Gastroesophageal sphincter (tissue), 3 donors: ENCODE data around the gene RNF123.
"Not testable (repeated sequence)": the region's sequence is repeated elsewhere in the genome, so short reads cannot be mapped to it uniquely, and the experiment has no call there.

ENCODE experiments used
- CTCF ChIP-seq, 4 experiments: fragments of 200-600 bp in 2 of 4; fragments of 450-650 bp in 2 of 4; sonication (generic) in 1 of 4; IDR thresholded peaks; one replicate each; pipeline ENCODE4 v1.5.1; 2017 to 2019; ENCODE audit warnings: antibody characterized with exemption in 4 of 4, mild to moderate bottlenecking in 2 of 4, moderate library complexity in 2 of 4
- POLR2AphosphoS5 ChIP-seq: sonication (generic); formaldehyde crosslinking; IDR thresholded peaks from one replicate; pipeline ENCODE4 v1.6.1; 2017; ENCODE audit warnings: antibody characterized with exemption

GRCh38 chr3:49694409-49695070, 5.2 kb downstream of the RNF123 start:
- not testable (repeated sequence) for TF ChIP-seq CTCF (IDR thresholded peaks at IDR 0.05); POLR2AphosphoS5
